GM12878 (cell line): ENCODE measurements around the gene NUBPL. TPM values are rescaled to one million over a fixed set of nuclear protein-coding genes. Genes with fewer than 3 reads are reported as not detected.

ENCODE experiments used
- ATAC-seq: fragments of 200-7000 bp; cut with Tn5 transposase; 3 replicates; pipeline ENCODE4 v1.9.1; 2020; ENCODE audit warnings: mild to moderate bottlenecking, moderate library complexity
- BruUV-seq: library from RNA; stranded (reverse); fragments of 400-500 nt; replicated peaks from 2 replicates; lab custom pipeline; 2021; lab: Mats Ljungman, UMichigan
- CTCF ChIA-PET: fragments of 300-600 bp; sonication (Branson Sonifier 250); formaldehyde crosslinking; extraction: SDS; loops from one replicate; lab custom pipeline; 2021; ENCODE audit warnings: inconsistent platforms; lab: Yijun Ruan, JAX
- POLR2A ChIA-PET: fragments of 350-600 bp; formaldehyde crosslinking; extraction: SDS; loops from one replicate; lab custom pipeline; 2021; ENCODE audit warnings: inconsistent platforms; lab: Charles Lee
- RAD21 ChIA-PET: fragments of 300-600 bp; sonication (Branson Sonifier 250); formaldehyde crosslinking; loops from one replicate; lab custom pipeline; 2023; ENCODE audit warnings: antibody characterized with exemption; ENCODE audit not compliant: unreplicated experiment; lab: Charles Lee
- SMC1A ChIA-PET: fragments of 300-600 bp; sonication (Branson Sonifier 250); formaldehyde crosslinking; loops from one replicate; lab custom pipeline; 2023; ENCODE audit not compliant: unreplicated experiment, uncharacterized antibody; lab: Charles Lee
- DNase-seq: peaks from one replicate; pipeline ENCODE4 v3.0.0-alpha.2; 2011; ENCODE audit warnings: low read depth, low spot score
- FAIRE-seq: peaks from 3 replicates; lab custom pipeline; 2011; peaks lifted over from hg19 to GRCh38; lab: Jason Lieb, UNC
- H2AFZ ChIP-seq: 2 replicates; pipeline ENCODE4 v1.6.0; 2011; ENCODE audit warnings: low read depth, low read length, control low read depth; ENCODE audit not compliant: control insufficient read depth
- H3K27ac ChIP-seq: 2 replicates; pipeline ENCODE4 v1.5.1; 2011; ENCODE audit warnings: control low read depth; ENCODE audit not compliant: control insufficient read depth, insufficient read depth
- H3K27me3 ChIP-seq, 2 experiments: replicated peaks in 1 of 2; 2 replicates each; pipeline versions ENCODE4 v1.6.0 to v1.6.1; 2011; ENCODE audit warnings: low read length in 1 of 2; ENCODE audit not compliant: control insufficient read depth in 2 of 2, insufficient read depth in 2 of 2
- H3K36me3 ChIP-seq, 2 experiments: 2 replicates each; pipeline ENCODE4 v1.5.1; 2011; ENCODE audit warnings: low read length in 1 of 2; ENCODE audit not compliant: control insufficient read depth in 2 of 2, insufficient read depth in 2 of 2
- H3K4me1 ChIP-seq: 2 replicates; pipeline ENCODE4 v1.6.1; 2011; ENCODE audit warnings: mild to moderate bottlenecking, low read length, moderate library complexity, mixed read lengths; ENCODE audit not compliant: control insufficient read depth, insufficient read depth
- H3K4me2 ChIP-seq: 2 replicates; pipeline ENCODE4 v1.6.0; 2011; ENCODE audit warnings: control low read depth; ENCODE audit not compliant: control insufficient read depth, insufficient read depth
- H3K4me3 ChIP-seq: fragments of 200-600 bp; sonication (generic); 2 replicates; pipeline ENCODE4 v1.5.1; 2016
- H3K79me2 ChIP-seq: 2 replicates; pipeline ENCODE4 v1.6.0; 2011; ENCODE audit warnings: low read length; ENCODE audit not compliant: control insufficient read depth, insufficient read depth
- H3K9ac ChIP-seq: 2 replicates; pipeline ENCODE4 v1.8.0; 2011; ENCODE audit warnings: low read length, control low read depth, mixed read lengths; ENCODE audit not compliant: control insufficient read depth, insufficient read depth
- H3K9me3 ChIP-seq: replicated peaks from 3 replicates; pipeline ENCODE4 v1.5.1; 2011; ENCODE audit warnings: mild to moderate bottlenecking, low read length; ENCODE audit not compliant: control insufficient read depth, insufficient read depth
- H4K20me1 ChIP-seq: 2 replicates; pipeline ENCODE4 v1.6.0; 2011; ENCODE audit not compliant: control insufficient read depth, insufficient read depth
- CUX1 ChIP-seq: IDR thresholded peaks from 2 replicates; pipeline ENCODE4 v1.6.1; 2012; ENCODE audit warnings: improper control_type of control experiment, low read depth, low read length; ENCODE audit not compliant: insufficient replicate concordance
- HCFC1 ChIP-seq: fragments of 150-350 bp; IDR thresholded peaks from 2 replicates; pipeline ENCODE4 v1.6.1; 2014; ENCODE audit warnings: low read length
- NFXL1 ChIP-seq: fragments of 450-650 bp; IDR thresholded peaks from 2 replicates; pipeline ENCODE4 v1.6.1; 2017; ENCODE audit warnings: antibody characterized with exemption, mild to moderate bottlenecking, borderline replicate concordance
- NFYA ChIP-seq: IDR thresholded peaks from 2 replicates; pipeline ENCODE4 v1.6.1; 2011; ENCODE audit warnings: low read depth, mild to moderate bottlenecking, low read length, improper control_type of control experiment, borderline replicate concordance
- STAT3 ChIP-seq: IDR thresholded peaks from 2 replicates; pipeline ENCODE4 v1.6.1; 2011; ENCODE audit warnings: low read depth, low read length, improper control_type of control experiment
- ZBED1 ChIP-seq: IDR thresholded peaks from 2 replicates; pipeline ENCODE4 v1.6.1; 2016; ENCODE audit warnings: borderline replicate concordance
- WGBS: methylation state at CpG from one replicate; pipeline ENCODE4 v1.1.6; 2016; ENCODE audit warnings: low lambda C conversion rate; ENCODE audit not compliant: insufficient replicate concordance, insufficient coverage; ENCODE audit errors: missing lambda C conversion rate; 5-methylcytosine and 5-hydroxymethylcytosine counted together
- in situ Hi-C: fragments of 300-500 bp; cut with MboI; formaldehyde crosslinking; loops from 9 replicates; pipeline ENCODE4 v1.14.3; 2018; ENCODE audit warnings: mixed read lengths
- intact Hi-C: fragments of 100-400 bp; cut with micrococcal nuclease; formaldehyde crosslinking; loops from one replicate; pipeline ENCODE4 v1.14.2; 2022; ENCODE audit not compliant: unreplicated experiment
- polyA plus RNA-seq, 11 experiments: library from polyadenylated mRNA; depleted of rRNA in 4 of 11; unstranded in 6 of 11; stranded (reverse) in 5 of 11; fragments of >200 nt; fragmentation: Nextera tagmentation in 4 of 11; fragmentation: Illumina TruSeq in 1 of 11; extraction: Ambion mirVana in 4 of 11; extraction: Trizol in 1 of 11; gene quantifications; 1 replicate in 1 of 11; 2 replicates in 10 of 11; pipeline versions ENCODE4 v1.2.1 to v1.2.3, GENCODE V29; 2011 to 2016; ENCODE audit warnings: inconsistent platforms in 2 of 11, missing spikeins in 2 of 11, low read depth in 1 of 11
- total RNA-seq, 4 experiments: library from RNA; depleted of rRNA in 3 of 4; stranded (reverse); fragments of >200 nt in 3 of 4; fragmentation: Illumina TruSeq in 1 of 4; extraction: Trizol in 1 of 4; gene quantifications; 2 replicates each; pipeline versions ENCODE4 v1.2.1 to v1.2.3, GENCODE V29; 2013 to 2021

Gene NUBPL
- total and polyA plus RNA-seq, 10 of the 15 experiments (the other 5 are each of a cell fraction or from before 2014, with no cell fraction given): 3.4 to 11.6 (median 8.1) TPM

GRCh38 chr14:31902945-31903646, 341.9 kb downstream of the NUBPL start:
- no peak for DNase-seq
- Histone ChIP-seq H3K27ac (no peak overlapping the region), H3K27me3 (no peaks in the 10 kb centered on the region), H3K79me2 (no peaks in the 10 kb centered on the region), H4K20me1 (no peaks in the 10 kb centered on the region), H3K4me1 (no peaks in the 10 kb centered on the region)
- no peak for FAIRE-seq
- intact Hi-C loops: no loop called here
- no peak for ATAC-seq
- TF ChIP-seq NFXL1: no peak
- TF ChIP-seq STAT3: no peak
- no peak for TF ChIP-seq CUX1
- TF ChIP-seq HCFC1: no peak
- no peak for TF ChIP-seq NFYA
- TF ChIP-seq ZBED1: no peak
- TF ChIP-seq, all 136 proteins: peak for 0
- POLR2A ChIA-PET: no interaction called here
- in situ Hi-C loops: no loop called here
- H3K9ac ChIP-seq: no peak overlapping the region
- H3K4me3 ChIP-seq: no peak overlapping the region
- H2AFZ ChIP-seq: no peak overlapping the region
- SMC1A ChIA-PET: no interaction called here
- no peaks in the 10 kb centered on the region for H3K36me3 ChIP-seq
- H3K4me2 ChIP-seq: no peak overlapping the region
- CTCF ChIA-PET: no interaction called here
- BruUV-seq: no TSS peak
- RAD21 ChIA-PET: no interaction called here
- 55% methylated on average over 5 of the region's 6 CpGs for WGBS
- no peaks in the 10 kb centered on the region for H3K9me3 ChIP-seq
